K562 treated with DMSO at 1 percent for 12 hours (cell line): ENCODE results near the gene SPATA9. TPM values are rescaled to one million over a fixed set of nuclear protein-coding genes. Genes with fewer than 3 reads are reported as not detected.

Experiments used
- total RNA-seq: library from RNA; unstranded; fragments of 300-600 nt; gene quantifications from 2 replicates; pipeline ENCODE4 v1.2.3, GENCODE V29; 2022; ENCODE audit not compliant: insufficient read depth

The SPATA9 gene, protein sequence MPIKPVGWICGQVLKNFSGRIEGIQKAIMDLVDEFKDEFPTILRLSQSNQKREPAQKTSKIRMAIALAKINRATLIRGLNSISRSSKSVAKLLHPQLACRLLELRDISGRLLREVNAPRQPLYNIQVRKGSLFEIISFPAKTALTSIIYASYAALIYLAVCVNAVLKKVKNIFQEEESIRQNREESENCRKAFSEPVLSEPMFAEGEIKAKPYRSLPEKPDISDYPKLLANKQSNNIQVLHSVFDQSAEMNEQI
- 0.77 TPM in 1 of 2 replicates, not detected in the other for total RNA-seq

DNA sequence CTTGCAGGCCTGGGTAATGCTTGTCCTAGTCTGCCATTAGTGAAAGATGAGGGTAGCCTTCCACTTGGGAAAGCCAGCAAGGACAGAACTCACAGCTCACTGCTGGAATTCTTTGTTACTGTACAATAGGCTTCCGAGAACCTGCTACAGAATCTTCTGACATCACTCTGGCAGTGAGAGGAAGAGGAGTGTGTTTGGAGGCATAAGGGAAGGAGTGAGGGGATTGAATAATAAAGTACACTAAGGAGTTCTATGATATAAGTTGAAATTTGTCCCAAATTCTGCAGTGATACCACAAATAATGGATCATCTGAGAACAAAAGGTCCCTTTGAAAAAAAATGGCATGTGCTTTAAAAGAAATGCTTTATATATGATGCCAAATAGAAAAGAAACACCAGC lies at the start of gene SPATA9:
TSS of gene SPATA9 (minus strand) at position 101 of the 400 bp plus-strand sequence. CDS start 137 bp downstream, outside the sequence.

GRCh38 chr5:95730730-95731570 lies 48.2 kb upstream of the SPATA9 start, which contains the start of gene RHOBTB3:
Gene RHOBTB3 (plus strand): TSS chr5:95731336. CDS start chr5:95731683, 347 bp downstream.

DNA sequence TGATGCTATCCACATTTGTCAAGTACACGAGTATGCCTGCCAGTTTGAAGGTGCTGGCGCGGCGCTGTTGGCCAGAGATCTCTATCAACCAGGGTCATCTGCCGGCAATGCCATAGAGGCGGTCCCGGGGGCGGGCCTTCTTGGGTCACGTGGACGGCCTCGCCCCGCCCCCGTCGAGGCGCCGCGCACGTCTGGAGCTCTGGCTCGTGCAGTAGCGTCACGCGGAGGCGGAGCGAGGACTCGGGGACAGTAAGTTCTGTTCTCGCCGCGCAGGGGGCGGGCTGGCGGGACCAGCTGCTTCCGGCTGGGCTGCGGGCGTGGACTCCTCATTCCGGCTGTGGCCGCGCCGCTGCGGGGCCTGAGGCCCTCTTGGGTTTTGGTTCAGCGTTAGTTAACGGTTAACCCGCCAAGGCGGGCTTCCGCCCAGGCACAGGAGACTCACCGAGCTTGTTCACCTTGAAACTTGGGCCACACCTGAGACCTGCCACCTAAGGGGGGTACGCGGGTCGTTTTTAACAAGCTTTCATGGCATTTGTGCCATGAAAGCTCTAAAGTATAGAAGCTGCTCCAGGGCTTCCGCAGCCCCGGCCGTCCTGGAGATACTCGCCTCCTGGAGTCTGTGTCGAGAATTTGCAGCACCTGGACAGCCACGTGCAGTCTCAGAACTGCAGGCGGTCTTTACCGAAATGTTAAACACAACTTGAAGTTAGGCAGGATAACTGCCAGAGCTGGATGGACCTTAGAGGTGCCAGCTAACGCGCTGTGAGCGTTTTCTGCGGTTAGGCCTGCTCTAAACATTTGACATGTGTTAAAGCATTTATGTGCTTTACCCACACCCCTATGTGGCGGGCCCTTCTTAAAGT lies 36.0 kb downstream of the SPATA9 start, which contains the start of gene RFESD:
TSS of gene RFESD (plus strand) at position 209 of the 863 bp plus-strand sequence. CDS start 5,495 bp downstream, outside the sequence.

DNA sequence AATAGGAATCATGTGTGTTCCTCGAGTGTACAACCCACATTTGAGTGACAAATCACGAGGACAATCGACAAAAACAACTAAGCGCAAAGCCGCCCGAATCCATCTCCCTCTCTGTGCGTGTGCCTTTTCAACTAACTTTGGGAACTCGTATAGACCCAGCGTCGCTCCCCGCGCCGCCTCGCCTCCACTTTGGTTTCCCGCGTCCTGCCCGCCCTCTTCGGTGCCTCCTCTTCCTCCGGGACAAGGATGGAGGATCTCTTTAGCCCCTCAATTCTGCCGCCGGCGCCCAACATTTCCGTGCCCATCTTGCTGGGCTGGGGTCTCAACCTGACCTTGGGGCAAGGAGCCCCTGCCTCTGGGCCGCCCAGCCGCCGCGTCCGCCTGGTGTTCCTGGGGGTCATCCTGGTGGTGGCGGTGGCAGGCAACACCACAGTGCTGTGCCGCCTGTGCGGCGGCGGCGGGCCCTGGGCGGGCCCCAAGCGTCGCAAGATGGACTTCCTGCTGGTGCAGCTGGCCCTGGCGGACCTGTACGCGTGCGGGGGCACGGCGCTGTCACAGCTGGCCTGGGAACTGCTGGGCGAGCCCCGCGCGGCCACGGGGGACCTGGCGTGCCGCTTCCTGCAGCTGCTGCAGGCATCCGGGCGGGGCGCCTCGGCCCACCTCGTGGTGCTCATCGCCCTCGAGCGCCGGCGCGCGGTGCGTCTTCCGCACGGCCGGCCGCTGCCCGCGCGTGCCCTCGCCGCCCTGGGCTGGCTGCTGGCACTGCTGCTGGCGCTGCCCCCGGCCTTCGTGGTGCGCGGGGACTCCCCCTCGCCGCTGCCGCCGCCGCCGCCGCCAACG lies 62.5 kb downstream of the SPATA9 start, which contains the start of gene GPR150:
TSS of gene GPR150 (plus strand) at position 58 of the 840 bp plus-strand sequence. CDS start at position 247, 189 bp downstream.

Other genes with a start within 250 kb of the SPATA9 start
- gene SKIC3, start 128.0 kb downstream of the SPATA9 start, total RNA-seq: 7.8 and 31.7 TPM in 2 replicates
- gene ARSK, start 127.9 kb downstream of the SPATA9 start, total RNA-seq: 7.0 and 10.4 TPM in 2 replicates
- gene GPR150, start 62.9 kb downstream of the SPATA9 start, total RNA-seq: not detected in 2 replicates
- gene RFESD, start 36.2 kb downstream of the SPATA9 start, total RNA-seq: 14.6 and 21.1 TPM in 2 replicates
- gene RHOBTB3, start 48.3 kb upstream of the SPATA9 start, total RNA-seq: 28.7 and 116 TPM in 2 replicates
- gene GLRX, start 139.7 kb upstream of the SPATA9 start, total RNA-seq: 49.1 and 57.0 TPM in 2 replicates